GM12878 (cell line): Measurements from ENCODE around the gene SYPL2. TPM values are rescaled to one million over a fixed set of nuclear protein-coding genes. Genes with fewer than 3 reads are reported as not detected.

Experiments used
- BMI1 ChIP-seq: fragments of 450-650 bp; IDR thresholded peaks from 2 replicates; pipeline ENCODE4 v1.6.1; 2016; ENCODE audit warnings: mild to moderate bottlenecking, moderate library complexity, borderline replicate concordance
- CHD1 ChIP-seq: IDR thresholded peaks from 2 replicates; pipeline ENCODE4 v1.6.1; 2012; ENCODE audit warnings: low read depth, low read length, improper control_type of control experiment
- CHD4 ChIP-seq: fragments of 200-600 bp; sonication (generic); IDR thresholded peaks from 2 replicates; pipeline ENCODE4 v1.6.1; 2016; ENCODE audit warnings: mild to moderate bottlenecking
- CUX1 ChIP-seq: IDR thresholded peaks from 2 replicates; pipeline ENCODE4 v1.6.1; 2012; ENCODE audit warnings: improper control_type of control experiment, low read depth, low read length; ENCODE audit not compliant: insufficient replicate concordance
- NFYB ChIP-seq: IDR thresholded peaks from 2 replicates; pipeline ENCODE4 v1.6.1; 2011; ENCODE audit warnings: low read depth, mild to moderate bottlenecking, low read length, improper control_type of control experiment, moderate library complexity; ENCODE audit not compliant: insufficient read depth
- SMC3 ChIP-seq: IDR thresholded peaks from 2 replicates; pipeline ENCODE4 v1.6.1; 2011; ENCODE audit warnings: low read length, improper control_type of control experiment, borderline replicate concordance
- YY1 ChIP-seq: IDR thresholded peaks from 2 replicates; pipeline ENCODE4 v1.6.1; 2011; ENCODE audit warnings: low read depth, mild to moderate bottlenecking, low read length
- ZNF622 ChIP-seq: fragments of 450-650 bp; IDR thresholded peaks from 2 replicates; pipeline ENCODE4 v1.6.1; 2017; ENCODE audit warnings: mild to moderate bottlenecking, inconsistent platforms
- polyA plus RNA-seq, 11 experiments: library from polyadenylated mRNA; depleted of rRNA in 4 of 11; unstranded in 6 of 11; stranded (reverse) in 5 of 11; fragments of >200 nt; fragmentation: Nextera tagmentation in 4 of 11; fragmentation: Illumina TruSeq in 1 of 11; extraction: Ambion mirVana in 4 of 11; extraction: Trizol in 1 of 11; gene quantifications; 1 replicate in 1 of 11; 2 replicates in 10 of 11; pipeline versions ENCODE4 v1.2.1 to v1.2.3, GENCODE V29; 2011 to 2016; ENCODE audit warnings: inconsistent platforms in 2 of 11, missing spikeins in 2 of 11, low read depth in 1 of 11
- total RNA-seq, 4 experiments: library from RNA; depleted of rRNA in 3 of 4; stranded (reverse); fragments of >200 nt in 3 of 4; fragmentation: Illumina TruSeq in 1 of 4; extraction: Trizol in 1 of 4; gene quantifications; 2 replicates each; pipeline versions ENCODE4 v1.2.1 to v1.2.3, GENCODE V29; 2013 to 2021
- TF ChIP-seq, protein P1 (sequence below): fragments of 450-650 bp; IDR thresholded peaks from 2 replicates; pipeline ENCODE4 v1.6.1; 2017; ENCODE audit warnings: mild to moderate bottlenecking, moderate library complexity

Gene SYPL2
- total and polyA plus RNA-seq, 10 of the 15 experiments (the other 5 are each of a cell fraction or from before 2014, with no cell fraction given): 0.04 to 0.11 (median 0.06) TPM; not detected in 3

GRCh38 chr1:109522026-109522425, 55.7 kb downstream of the SYPL2 start (continued):
- no peak for TF ChIP-seq CUX1
- no peak for TF ChIP-seq BMI1
- TF ChIP-seq CHD4: no peak
- no peak for TF ChIP-seq YY1
- TF ChIP-seq, protein P1, sequence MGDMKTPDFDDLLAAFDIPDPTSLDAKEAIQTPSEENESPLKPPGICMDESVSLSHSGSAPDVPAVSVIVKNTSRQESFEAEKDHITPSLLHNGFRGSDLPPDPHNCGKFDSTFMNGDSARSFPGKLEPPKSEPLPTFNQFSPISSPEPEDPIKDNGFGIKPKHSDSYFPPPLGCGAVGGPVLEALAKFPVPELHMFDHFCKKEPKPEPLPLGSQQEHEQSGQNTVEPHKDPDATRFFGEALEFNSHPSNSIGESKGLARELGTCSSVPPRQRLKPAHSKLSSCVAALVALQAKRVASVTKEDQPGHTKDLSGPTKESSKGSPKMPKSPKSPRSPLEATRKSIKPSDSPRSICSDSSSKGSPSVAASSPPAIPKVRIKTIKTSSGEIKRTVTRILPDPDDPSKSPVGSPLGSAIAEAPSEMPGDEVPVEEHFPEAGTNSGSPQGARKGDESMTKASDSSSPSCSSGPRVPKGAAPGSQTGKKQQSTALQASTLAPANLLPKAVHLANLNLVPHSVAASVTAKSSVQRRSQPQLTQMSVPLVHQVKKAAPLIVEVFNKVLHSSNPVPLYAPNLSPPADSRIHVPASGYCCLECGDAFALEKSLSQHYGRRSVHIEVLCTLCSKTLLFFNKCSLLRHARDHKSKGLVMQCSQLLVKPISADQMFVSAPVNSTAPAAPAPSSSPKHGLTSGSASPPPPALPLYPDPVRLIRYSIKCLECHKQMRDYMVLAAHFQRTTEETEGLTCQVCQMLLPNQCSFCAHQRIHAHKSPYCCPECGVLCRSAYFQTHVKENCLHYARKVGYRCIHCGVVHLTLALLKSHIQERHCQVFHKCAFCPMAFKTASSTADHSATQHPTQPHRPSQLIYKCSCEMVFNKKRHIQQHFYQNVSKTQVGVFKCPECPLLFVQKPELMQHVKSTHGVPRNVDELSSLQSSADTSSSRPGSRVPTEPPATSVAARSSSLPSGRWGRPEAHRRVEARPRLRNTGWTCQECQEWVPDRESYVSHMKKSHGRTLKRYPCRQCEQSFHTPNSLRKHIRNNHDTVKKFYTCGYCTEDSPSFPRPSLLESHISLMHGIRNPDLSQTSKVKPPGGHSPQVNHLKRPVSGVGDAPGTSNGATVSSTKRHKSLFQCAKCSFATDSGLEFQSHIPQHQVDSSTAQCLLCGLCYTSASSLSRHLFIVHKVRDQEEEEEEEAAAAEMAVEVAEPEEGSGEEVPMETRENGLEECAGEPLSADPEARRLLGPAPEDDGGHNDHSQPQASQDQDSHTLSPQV: no peak
- no peak for TF ChIP-seq SMC3
- no peak for TF ChIP-seq ZNF622
- no peak for TF ChIP-seq CHD1
- no peak for TF ChIP-seq NFYB
